Measurements from ENCODE around the gene HMCN1.

DNA sequence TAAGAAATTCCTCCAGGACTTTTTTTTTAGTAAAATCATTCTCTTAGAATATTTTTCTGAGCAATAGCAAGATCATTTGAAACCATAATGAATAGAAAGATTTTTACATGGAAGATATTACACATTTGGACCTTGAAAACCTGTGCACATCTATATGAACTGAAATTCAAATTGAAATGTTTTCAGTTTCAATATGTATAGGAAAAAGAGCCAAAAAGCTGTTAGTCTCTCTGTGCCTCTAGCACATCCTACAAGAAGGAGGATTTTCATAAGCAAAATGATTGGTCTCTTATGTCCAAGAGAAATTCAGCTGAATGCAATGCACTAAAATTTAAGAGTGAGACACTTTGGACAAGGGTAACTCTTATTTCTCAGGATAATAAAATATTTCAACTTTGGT, 8.2 kb downstream of the HMCN1 start:
- TF ChIP-seq CTCF (conservative IDR thresholded peaks at IDR 0.05; ENCODE audit: low read depth in 2 of 2) = no peak
- TF ChIP-seq REST (IDR thresholded peaks at IDR 0.05; ENCODE audit: unreplicated experiment) = no peak
- TF ChIP-seq CREB1 (CRISPR knock-in tag; IDR thresholded peaks at IDR 0.05; ENCODE audit: low read depth) = no peak
- no peak for TF ChIP-seq EZH2 (IDR thresholded peaks at IDR 0.05; ENCODE audit: low read depth, unreplicated experiment)
